NCI-H748 (cell line): Measurements from ENCODE around the gene CXXC1.

Experiments used
- DNase-seq: peaks from one replicate; lab custom pipeline; 2025; ENCODE audit not compliant: unreplicated experiment; lab: John Stamatoyannopoulos, UW

The CXXC1 gene

GRCh38 chr18:50287441-50288347 is at the start of gene CXXC1:
Gene CXXC1, minus strand, starts transcription at chr18:50287692. Its CDS starts 103 bp downstream, at chr18:50287589.
- peak; percentile 100 for DNase-seq

- no peak for DNase-seq
Measured at GRCh38 chr18:50334546-50335152, 47.2 kb upstream of the CXXC1 start.

GRCh38 chr18:50331691-50332090 is 44.2 kb upstream of the CXXC1 start:
- no peak for DNase-seq

GRCh38 chr18:50330176-50330575 is 42.7 kb upstream of the CXXC1 start:
- no peak for DNase-seq

GRCh38 chr18:50327983-50328382 is 40.5 kb upstream of the CXXC1 start:
- no peak for DNase-seq

GRCh38 chr18:50320719-50321118 is 33.2 kb upstream of the CXXC1 start:
- no peak for DNase-seq

- no peak for DNase-seq
Measured at GRCh38 chr18:50315100-50315871, 27.8 kb upstream of the CXXC1 start.

GRCh38 chr18:50313873-50314460 is 26.5 kb upstream of the CXXC1 start:
- no peak for DNase-seq

GRCh38 chr18:50313031-50313607 is 25.6 kb upstream of the CXXC1 start:
- DNase-seq, result no peak

- DNase-seq, result no peak
Measured at GRCh38 chr18:50312296-50313030, 25.0 kb upstream of the CXXC1 start.

- DNase-seq, result no peak
Measured at GRCh38 chr18:50311650-50312049, 24.2 kb upstream of the CXXC1 start.

GRCh38 chr18:50310080-50310479 is 22.6 kb upstream of the CXXC1 start:
- DNase-seq, result no peak

- peak; percentile 30 for DNase-seq
Measured at GRCh38 chr18:50308851-50309250, 21.4 kb upstream of the CXXC1 start.

- DNase-seq, result peak; percentile 96
Measured at GRCh38 chr18:50307738-50308470, 20.4 kb upstream of the CXXC1 start.

- no peak for DNase-seq
Measured at GRCh38 chr18:50307400-50307737, 19.9 kb upstream of the CXXC1 start.

GRCh38 chr18:50306944-50307343 is 19.5 kb upstream of the CXXC1 start:
- DNase-seq, result no peak

- no peak for DNase-seq
Measured at GRCh38 chr18:50301074-50301473, 13.6 kb upstream of the CXXC1 start.

- DNase-seq, result no peak
Measured at GRCh38 chr18:50299626-50300388, 12.3 kb upstream of the CXXC1 start.
